ENCODE results near the gene RBMX.
"Not testable (repeated sequence)": the region's sequence is repeated elsewhere in the genome, so short reads cannot be mapped to it uniquely, and the experiment has no call there.

Gene RBMX

DNA sequence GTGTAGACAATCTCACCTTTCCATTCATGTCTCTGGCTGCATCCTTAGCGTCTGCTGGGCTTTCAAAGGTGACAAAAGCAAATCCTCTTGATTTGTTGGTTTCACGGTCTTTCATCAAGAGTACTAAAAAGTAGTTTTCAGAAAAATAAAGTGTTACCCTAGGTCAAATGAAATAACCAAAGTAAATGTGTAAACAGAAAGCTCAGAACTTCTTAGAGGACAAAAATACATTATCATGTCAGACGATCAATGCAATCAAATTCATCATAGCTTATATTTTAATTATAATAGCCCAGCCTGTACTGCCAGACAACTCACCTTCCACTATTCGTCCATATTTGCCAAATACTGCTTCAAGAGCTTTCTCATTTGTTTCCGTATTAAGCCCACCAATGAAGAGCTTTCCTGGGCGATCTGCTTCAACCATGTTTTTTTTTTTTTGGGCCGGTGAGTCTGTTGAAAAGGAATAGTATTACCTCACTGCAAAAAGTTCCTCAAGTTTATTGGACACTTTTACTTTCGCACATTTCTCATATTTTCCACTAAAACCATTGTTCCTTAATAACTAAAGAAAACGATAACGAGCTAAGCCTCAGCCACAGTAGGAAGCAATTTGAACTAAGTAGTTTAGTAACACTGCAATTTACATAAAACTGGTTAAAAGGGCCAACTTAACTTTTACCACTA is 1.4 kb downstream of the RBMX start:
- DNase-seq (ENCODE audit: low read depth in 4 of 4, low spot score in 1 of 4) = no peak

DNA sequence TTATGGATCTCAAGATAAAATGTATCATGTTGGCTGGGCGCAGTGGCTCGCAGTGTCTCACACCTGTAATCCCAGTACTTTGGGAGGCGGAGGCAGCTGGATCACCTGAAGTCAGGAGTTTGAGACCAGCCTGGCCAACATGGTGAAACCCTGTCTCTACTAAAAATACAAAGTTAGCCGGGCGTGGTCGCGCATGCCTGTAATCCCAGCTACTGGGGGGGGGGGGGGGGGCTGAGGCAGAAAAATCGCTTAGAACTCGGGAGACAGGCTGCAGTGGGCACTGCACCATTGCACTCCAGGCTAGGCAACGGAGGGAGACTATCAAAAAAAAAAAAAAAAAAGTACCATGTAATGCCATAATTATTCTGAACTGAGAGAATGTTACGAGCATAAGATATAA is 2.1 kb downstream of the RBMX start:
- DNase-seq (ENCODE audit: low read depth in 4 of 4, low spot score in 1 of 4) = no peak

DNA sequence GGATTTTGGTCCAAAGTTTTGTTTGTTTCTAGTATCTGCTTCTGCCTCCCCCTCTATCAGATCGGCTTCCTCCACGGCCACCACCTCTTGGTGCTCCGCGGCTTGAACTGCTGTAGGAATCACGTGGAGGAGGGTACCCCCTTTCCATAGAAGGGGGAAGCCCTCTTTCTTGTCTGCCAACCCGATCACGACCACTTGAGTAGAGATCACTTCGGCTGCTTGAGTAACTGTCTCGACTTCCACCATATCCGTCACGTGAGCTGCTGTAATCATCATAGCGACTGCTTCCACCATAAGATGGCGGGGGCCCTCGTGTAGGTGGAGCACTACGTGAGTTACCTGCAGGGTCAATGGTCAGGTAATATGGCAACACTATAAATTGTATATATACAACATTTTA is 6.4 kb downstream of the RBMX start:
- not testable (repeated sequence) for DNase-seq (ENCODE audit: low read depth in 4 of 4, low spot score in 1 of 4)

DNA sequence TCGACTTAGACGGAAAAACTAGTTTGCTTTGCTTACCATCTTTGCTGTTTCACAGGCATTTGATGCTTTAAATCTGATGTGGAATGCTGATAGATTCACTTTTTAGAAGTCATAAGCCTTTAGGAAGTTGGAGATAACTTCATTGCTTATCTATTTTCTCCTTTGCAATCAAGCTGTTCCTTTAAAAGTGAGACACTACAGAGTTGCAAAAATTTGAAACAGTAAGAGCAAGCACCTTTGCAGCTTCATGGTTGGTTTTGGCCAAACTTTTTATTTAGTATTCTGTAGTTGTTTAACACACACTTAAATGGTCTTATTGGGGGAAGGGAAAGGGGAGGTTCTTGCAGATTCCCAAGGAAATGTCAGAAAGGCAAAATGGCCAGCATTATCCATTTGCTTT is 7.3 kb downstream of the RBMX start:
- DNase-seq (ENCODE audit: low read depth in 4 of 4, low spot score in 1 of 4) = not testable (repeated sequence)

DNA sequence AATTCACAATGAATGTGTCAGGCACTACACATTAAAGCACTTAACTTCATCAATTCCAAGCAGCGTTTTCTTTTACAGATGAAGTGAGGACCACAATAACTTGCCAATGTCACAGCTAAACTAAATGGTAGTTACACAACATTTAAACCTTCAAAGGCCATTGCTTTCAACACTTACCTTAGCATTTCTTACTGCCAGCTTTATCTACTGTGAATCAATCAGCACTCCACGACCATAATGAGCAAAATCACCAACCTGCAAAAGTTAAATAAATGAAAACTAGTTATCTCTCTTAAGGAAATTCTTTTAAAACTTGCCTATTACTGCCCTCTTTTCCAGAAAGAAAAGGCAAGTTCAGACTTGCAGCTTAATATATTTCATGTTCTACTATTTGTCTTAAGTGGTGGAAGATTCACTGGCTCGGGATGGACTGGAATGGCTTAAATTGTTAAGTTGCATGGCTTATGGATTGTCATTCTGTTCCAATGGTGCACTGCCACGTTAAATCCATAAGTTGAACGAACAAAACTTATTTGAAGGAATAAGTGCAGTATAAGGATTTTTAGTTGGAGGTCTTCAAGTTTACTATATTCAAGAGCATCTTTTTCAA is 8.3 kb downstream of the RBMX start:
- DNase-seq (ENCODE audit: low read depth in 4 of 4, low spot score in 1 of 4) = no peak

DNA sequence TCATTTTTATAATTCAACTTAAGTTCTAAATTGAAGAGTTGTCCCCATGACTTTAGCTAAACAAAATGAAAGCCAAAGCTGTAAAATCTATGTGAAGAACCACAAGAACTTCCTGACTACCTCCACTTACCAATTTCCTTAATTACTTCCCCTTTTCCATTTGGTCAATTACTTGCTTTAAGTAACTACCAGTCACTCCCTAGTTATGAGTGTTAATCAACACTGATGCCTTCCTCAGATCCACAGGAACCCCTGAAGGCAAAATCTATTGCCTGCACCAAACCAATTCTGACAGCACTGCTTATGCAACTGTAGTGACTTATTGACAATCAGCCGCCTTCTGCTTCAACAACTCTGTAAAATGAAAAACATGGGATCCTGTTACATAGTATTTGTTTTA is 10.5 kb downstream of the RBMX start:
- DNase-seq (ENCODE audit: low read depth in 4 of 4, low spot score in 1 of 4) = no peak

DNA sequence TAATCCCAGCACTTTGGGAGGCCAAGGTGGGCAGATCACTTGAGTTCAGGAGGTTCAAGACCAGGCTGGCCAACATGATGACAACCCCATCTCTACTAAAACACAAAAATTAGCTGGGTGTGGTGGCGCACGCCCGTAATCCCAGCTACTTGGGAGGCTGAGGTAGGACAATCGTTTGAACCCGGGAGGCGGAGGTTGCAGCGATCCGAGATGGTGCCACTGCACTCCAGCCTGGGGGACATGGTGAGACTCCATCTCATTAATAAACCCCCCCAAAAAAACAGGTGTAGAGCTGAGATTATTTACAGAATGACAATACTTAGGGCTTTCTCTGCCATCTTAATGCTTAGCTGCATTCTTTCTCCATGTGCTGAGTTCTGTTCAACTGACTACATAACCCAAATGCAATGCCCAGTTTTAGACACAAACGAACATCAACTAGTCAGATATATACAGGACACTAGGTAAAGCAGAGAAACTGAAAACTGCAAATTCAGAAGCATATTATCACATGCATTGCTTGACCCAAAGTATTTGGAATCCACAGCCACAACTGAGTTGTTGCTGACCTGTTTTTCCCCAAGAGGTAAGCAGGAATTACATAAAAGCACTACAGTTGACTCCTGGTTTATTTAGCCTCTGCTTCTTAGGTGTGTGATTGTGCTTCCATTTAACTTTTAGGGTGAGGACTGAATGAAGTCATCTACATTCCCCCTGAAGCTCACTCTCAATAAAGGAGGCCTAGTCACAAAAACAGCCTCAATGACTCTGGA is 12.1 kb downstream of the RBMX start:
- DNase-seq (ENCODE audit: low read depth in 4 of 4, low spot score in 1 of 4) = no peak

DNA sequence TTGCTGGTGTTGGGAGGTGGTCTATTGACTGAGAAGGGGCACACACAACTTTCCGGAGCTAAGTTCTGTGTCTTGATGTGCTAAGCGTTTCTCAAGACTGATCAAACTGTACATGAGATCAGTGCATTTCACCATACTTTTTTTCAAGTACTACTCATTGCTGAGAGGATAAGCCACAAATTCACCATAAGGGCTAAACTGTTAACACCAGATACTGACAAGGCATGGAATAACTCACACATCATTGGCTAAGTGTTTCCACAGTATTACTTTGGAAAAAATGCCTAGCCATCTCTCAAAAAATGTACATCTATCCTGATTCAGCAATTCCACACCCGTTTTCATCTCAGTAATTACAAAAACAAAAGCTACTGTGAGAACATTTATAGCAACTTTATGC is 13.0 kb downstream of the RBMX start:
- no peak for DNase-seq (ENCODE audit: low read depth in 4 of 4, low spot score in 1 of 4)

DNA sequence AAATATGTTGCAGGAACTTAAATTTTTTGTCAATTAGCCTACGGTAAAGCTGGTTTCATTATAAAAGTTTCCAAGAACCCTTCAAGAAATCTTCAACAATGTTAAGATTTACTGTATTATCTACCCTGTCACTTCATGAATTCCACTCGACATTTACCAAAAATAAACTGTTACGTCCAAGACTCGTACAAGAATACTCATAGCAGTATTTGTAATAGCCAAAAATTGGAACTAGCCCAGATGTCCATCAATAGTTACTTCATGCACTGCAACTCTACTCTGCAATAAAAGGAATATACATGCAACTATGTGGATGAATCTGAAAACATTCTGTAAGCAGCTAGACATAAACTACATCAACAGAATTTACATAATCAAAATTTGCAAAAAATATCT is 13.4 kb downstream of the RBMX start:
- DNase-seq (ENCODE audit: low read depth in 4 of 4, low spot score in 1 of 4) = no peak

DNA sequence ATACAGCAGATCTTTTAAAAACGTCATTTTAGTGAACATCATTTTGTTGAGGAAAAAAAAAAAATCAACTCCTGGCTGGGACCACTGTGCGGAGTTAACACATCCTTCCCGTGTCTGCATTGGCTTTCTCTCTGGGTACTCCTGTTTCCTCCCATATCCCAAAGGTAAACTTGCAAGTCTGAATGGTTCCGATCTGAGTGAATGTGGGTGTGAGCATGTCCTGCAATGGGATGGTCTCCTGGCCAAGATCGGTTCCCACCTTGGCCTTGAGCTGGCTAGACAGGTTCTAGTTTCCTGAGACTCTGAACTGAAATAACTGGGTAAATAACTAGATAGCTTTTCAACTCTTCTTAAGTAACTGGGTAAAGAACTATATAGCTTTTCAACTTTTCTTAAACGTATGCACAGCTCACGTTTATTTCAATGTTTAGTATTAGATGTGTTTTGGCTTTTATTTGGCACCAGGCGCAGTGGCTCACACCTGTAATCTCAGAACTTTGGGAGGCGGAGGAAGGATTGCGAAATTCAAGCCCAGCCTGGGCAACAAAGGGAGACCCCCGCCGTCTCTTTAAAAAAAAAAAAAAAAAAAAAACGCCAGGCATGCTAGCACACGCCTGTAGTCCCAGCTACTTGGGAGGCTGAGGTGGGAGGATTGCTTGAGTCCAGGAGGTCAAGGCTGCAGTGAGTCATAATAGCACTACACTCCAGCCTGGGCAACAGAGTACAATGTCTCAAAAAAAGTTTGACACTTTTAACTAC is 14.0 kb downstream of the RBMX start:
- no peak for DNase-seq (ENCODE audit: low read depth in 4 of 4, low spot score in 1 of 4)

DNA sequence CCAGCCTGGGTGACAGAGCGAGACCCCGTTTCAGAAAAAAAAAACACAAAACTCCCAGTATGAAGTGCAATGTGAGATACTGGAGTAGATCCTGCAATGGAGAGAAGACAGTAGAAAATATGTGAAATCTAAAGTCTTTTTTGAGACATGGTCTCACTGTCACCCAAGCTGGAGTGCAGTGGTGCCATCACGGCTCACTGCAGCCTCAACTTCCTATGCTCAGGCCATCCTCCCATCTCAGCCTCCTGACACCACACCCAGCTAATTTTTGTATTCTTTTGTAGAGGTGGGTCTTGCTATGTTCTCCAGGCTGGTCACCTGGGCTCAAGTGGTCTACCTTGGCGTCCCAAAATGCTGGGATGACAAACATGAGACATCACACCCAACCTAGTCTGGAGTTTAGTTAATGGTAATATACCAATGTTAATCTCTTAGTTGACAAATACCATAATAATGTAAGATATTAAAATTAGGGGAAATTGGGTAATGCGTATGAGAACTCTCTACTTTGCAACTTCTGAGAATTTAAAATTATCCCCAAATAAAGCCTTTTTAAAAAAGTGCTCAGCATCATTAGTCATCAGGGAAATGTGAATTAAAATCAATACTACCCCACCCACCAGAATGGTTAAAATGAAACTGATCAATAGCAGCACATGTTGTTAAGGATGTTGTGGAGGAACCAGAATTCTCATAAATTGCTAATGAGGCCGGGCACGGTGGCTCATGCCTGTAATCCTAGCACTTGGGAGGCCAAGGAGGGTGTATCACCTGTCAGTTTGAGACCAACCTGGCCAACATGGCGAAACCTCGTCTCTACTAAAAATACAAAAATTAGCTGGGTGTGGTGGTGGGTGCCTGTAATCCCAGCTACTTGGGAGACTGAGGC is 15.0 kb downstream of the RBMX start:
- DNase-seq (ENCODE audit: low read depth in 4 of 4, low spot score in 1 of 4) = no peak

DNA sequence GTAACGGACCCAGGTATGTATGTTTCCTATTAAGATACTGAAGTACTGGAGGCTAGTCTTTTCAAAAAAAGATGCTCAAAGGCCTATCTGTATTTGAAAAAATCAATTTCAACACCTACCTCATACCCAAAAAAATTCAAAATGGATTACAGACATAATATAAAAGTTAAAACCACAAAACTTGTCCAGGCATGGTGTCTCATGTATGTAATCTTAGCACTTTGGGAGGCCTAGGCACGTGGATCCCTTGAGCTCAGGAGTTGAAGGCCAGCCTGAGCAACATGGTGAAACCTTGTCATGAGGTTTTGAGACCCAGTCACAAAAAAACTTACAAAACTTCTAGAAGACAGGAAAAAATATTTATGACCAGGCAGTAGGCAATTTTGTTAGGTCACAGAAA is 16.7 kb downstream of the RBMX start:
- DNase-seq (ENCODE audit: low read depth in 4 of 4, low spot score in 1 of 4) = no peak

DNA sequence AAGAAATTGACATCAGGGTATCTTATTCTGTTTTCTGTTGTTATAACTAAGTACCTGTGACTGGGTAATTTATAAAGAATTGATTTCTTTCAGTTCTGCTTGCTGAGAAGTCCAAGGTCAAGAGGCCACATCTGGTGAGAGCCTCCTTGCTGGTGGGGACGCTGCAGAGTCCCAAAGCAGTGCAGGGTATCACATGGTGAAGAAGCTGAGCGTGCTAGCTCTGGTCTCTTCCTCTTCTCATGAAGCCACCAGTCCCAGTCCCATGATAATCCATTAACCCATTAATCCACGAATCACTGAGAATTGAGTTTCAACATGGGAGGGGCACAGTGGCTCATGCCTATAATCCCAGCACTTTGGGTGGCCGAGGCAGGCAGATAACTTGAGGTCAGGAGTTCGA is 18.0 kb downstream of the RBMX start:
- no peak for DNase-seq (ENCODE audit: low read depth in 4 of 4, low spot score in 1 of 4)

DNA sequence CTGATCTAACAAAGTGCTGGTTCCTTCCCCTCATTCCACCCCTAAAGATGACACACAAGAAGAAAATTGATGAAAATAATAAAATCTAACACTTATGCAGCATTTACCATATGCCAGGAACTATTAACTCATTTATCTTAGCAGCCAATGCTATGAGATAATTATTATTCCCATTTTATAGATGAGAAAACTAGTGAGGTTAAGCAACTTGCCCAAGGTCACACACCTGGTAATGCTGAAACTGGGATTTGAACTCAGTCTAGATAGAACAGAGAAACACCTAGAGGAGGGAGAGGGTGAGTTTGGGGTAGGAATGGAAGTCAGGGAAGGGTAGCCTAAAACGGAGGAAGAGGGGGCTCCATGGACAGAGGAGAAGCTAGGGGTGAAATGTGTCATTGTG is 18.6 kb downstream of the RBMX start:
- DNase-seq (ENCODE audit: low read depth in 4 of 4, low spot score in 1 of 4) = no peak

DNA sequence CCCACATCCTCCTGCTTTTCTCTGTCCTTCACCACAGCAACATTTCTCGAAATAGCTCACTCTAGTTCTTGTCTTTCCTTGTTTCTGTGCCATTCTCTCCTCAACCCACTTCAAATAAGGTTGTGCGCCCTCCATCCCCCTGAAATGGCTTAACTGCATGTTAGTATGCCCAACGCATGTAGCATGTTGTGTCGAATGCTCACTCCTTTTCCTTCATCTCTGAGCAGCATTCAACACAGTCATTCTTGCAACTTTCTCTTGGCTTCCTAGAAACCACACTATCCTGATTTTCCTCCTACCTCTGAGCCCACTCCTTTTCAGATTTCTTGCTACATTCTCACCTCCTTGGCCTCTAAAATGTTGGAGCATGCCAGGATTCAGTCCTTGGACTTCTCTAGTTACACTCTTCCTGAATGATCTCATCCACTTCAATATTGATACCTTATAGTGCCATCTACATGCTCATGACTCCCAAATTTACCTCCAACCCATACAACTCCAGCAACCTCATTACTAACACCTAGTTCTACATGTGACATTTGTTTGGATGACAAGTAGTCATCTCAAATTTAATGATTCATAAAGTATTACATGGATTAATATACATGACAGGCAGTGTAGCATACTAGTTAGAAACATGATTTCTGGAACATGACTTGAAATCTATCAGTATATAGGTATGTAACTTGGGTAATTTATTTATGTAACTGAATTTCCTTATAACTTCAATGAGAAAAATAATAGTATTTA is 22.3 kb downstream of the RBMX start:
- no peak for DNase-seq (ENCODE audit: low read depth in 4 of 4, low spot score in 1 of 4)

DNA sequence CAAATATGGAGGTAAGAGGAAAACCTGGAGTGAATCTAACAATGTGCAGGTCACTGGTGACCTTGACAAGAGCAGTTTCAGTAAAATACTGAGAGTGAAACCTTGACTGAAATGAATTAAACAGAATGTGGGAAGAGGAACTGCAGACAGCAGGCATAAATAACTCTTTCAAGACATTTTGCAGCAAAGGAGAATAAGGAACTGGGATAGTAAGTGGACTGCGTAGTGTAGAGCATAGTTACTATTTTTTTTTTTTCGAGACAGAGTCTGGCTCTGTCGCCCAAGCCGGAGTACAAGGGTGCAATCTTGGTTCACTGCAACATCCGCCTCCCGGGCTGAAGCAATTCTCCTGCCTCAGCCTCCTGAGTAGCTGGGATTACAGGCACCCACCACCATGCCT is 24.0 kb downstream of the RBMX start:
- DNase-seq (ENCODE audit: low read depth in 4 of 4, low spot score in 1 of 4) = no peak

DNA sequence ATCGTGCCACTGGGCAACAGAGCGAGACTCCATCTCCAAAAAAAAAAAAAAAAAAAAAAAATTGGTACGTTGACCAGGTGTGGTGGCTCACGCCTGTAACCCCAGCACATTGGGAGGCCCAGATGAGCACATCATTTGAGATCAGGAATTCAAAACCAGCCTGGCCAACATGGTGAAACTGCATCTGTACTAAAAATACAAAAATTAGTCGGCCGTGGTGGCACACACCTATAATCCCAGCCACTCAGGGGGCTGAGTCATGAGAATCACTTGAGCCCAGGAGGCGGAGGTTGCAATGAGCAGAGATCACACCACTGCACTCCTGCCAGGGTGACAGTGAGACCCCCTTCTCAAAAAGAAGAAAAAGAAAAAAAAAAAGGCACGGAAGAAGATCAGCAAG is 24.5 kb downstream of the RBMX start:
- DNase-seq (ENCODE audit: low read depth in 4 of 4, low spot score in 1 of 4) = no peak

DNA sequence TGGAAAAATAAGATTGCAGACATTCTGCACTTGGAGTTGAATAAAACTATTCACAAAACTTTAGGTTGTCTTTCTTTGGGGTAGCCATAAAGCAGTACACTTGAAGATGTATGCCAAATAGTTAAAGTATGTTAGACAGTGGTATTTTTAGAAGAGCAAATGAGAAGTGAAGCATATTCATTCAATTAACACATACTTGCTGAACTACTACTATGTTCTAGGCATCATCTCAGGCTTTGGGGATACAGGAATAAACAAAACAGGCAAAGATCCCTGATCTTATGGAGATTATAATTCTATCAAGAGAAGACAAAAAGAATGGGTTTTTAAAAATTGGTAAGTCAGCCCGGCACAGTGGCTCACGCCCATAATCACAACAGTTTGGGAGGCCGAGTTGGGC is 29.0 kb downstream of the RBMX start:
- no peak for DNase-seq (ENCODE audit: low read depth in 4 of 4, low spot score in 1 of 4)

DNA sequence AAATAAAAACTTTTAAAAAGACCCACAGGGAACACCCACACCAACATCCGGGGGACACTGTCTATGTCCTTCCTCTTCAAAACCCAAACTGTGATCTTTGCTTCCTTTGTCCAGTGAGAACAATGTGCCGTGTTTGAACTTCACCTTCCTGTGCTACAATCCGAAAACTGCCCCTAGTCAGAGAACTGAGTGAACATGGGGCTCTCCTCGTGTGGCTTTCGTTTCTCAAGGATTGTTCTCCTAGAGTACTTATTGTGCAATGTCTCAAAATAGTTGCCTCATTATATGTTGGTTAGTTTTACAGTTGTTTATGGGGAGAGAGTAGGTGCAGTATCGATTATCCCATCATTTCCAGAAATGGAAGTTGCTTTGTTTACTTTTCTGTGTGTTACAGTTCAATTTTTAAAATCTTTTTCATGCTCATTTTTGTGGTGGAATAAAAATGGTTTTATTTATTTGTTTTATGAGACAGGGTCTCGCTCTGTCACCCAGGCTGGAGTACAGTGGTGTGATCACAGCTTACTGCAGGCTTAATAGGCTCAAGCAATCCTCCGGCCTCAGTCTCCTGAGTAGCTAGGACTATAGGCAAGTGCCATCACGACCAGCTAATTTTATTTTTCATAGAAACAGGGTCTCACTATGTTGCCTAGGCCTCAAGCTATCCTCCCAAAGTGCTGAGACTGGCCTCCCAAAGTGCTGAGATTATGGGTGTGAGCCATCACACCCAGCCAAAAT is 29.9 kb downstream of the RBMX start:
- no peak for DNase-seq (ENCODE audit: low read depth in 4 of 4, low spot score in 1 of 4)
